DOHH2 (cell line): ENCODE measurements around the gene LCAT.

Source experiments
- EZH2phosphoT487 ChIP-seq: fragments of 200-600 bp; sonication (generic); IDR thresholded peaks from 2 replicates; pipeline ENCODE4 v1.6.1; 2017; ENCODE audit warnings: borderline replicate concordance, mild to moderate bottlenecking, antibody characterized with exemption, low read length, moderate library complexity, mixed read lengths
- TF ChIP-seq, protein P1 (sequence below): fragments of 200-600 bp; sonication (generic); IDR thresholded peaks from one replicate; pipeline ENCODE4 v1.5.1; 2014; ENCODE audit warnings: antibody characterized with exemption, mild to moderate bottlenecking, low read depth, low read length; ENCODE audit not compliant: poor library complexity, severe bottlenecking

DNA sequence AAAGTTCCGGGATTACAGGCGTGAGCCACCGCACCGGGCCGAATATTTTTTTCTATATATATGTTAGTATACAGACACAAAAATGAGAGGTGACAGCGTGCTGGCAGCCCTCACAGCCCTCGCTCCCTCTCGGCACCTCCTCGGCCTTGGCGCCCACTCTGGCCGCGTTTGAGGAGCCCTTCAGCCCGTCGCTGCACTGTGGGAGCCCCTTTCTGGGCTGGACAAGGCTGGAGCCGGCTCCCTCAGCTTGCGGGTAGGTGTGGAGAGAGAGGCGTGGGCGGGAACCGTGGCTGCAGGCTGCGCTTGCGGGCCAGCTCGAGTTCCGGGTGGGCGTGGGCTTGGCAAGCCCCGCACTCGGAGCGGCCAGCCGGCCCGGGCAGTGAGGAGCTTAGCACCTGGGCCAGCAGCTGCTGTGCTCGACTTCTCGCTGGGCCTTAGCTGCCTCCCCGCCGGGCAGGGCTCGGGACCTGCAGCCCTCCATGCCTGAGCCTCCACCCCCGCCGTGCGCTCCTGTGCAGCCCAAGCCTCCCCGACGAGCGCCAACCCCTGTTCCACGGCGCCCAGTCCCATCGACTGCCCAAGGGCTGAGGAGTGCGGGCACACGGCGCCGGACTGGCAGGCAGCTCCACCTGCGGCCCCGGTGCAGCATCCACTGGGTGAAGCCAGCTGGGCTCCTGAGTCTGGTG, 38.2 kb upstream of the LCAT start:
- TF ChIP-seq, protein P1, sequence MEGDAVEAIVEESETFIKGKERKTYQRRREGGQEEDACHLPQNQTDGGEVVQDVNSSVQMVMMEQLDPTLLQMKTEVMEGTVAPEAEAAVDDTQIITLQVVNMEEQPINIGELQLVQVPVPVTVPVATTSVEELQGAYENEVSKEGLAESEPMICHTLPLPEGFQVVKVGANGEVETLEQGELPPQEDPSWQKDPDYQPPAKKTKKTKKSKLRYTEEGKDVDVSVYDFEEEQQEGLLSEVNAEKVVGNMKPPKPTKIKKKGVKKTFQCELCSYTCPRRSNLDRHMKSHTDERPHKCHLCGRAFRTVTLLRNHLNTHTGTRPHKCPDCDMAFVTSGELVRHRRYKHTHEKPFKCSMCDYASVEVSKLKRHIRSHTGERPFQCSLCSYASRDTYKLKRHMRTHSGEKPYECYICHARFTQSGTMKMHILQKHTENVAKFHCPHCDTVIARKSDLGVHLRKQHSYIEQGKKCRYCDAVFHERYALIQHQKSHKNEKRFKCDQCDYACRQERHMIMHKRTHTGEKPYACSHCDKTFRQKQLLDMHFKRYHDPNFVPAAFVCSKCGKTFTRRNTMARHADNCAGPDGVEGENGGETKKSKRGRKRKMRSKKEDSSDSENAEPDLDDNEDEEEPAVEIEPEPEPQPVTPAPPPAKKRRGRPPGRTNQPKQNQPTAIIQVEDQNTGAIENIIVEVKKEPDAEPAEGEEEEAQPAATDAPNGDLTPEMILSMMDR = no peak
- no peak for TF ChIP-seq EZH2phosphoT487
